HG03521 (cell line): ENCODE data around the gene FER.
"Not testable (repeated sequence)": the region's sequence is repeated elsewhere in the genome, so short reads cannot be mapped to it uniquely, and the experiment has no call there.

Source experiments
- ATAC-seq: cut with Tn5 transposase; IDR thresholded peaks from one replicate; pipeline ENCODE4 v1.9.1; 2021; ENCODE audit warnings: mild to moderate bottlenecking, moderate library complexity; ENCODE audit not compliant: unreplicated experiment

Gene FER

GRCh38 chr5:108946008-108946407, 198.3 kb downstream of the FER start:
- ATAC-seq, result no peak

- no peak for ATAC-seq
Measured at GRCh38 chr5:108947164-108947563, 199.5 kb downstream of the FER start.

- no peak for ATAC-seq
Measured at GRCh38 chr5:108950276-108950675, 202.6 kb downstream of the FER start.

GRCh38 chr5:108953940-108954339, 206.2 kb downstream of the FER start:
- ATAC-seq, result no peak

GRCh38 chr5:108957333-108957732, 209.6 kb downstream of the FER start:
- no peak for ATAC-seq

GRCh38 chr5:108966910-108967309, 219.2 kb downstream of the FER start:
- ATAC-seq, result no peak

- no peak for ATAC-seq
Measured at GRCh38 chr5:108974594-108974993, 226.9 kb downstream of the FER start.

- ATAC-seq, result no peak
Measured at GRCh38 chr5:108975697-108976096, 228.0 kb downstream of the FER start.

- no peak for ATAC-seq
Measured at GRCh38 chr5:108983461-108984092, 235.9 kb downstream of the FER start.

- ATAC-seq, result no peak
Measured at GRCh38 chr5:108989761-108990392, 242.2 kb downstream of the FER start.

GRCh38 chr5:108992396-108993085, 244.8 kb downstream of the FER start:
- not testable (repeated sequence) for ATAC-seq

GRCh38 chr5:108993440-108993839, 245.7 kb downstream of the FER start:
- not testable (repeated sequence) for ATAC-seq

- no peak for ATAC-seq
Measured at GRCh38 chr5:108997720-108998119, 250.0 kb downstream of the FER start.

- no peak for ATAC-seq
Measured at GRCh38 chr5:108998216-108998615, 250.5 kb downstream of the FER start.

- ATAC-seq, result no peak
Measured at GRCh38 chr5:109003928-109004327, 256.2 kb downstream of the FER start.

GRCh38 chr5:109005297-109006009, 257.8 kb downstream of the FER start:
- ATAC-seq, result no peak

- ATAC-seq, result no peak
Measured at GRCh38 chr5:109006129-109006528, 258.4 kb downstream of the FER start.

- ATAC-seq, result no peak
Measured at GRCh38 chr5:109016300-109016699, 268.6 kb downstream of the FER start.

GRCh38 chr5:109022056-109022455, 274.4 kb downstream of the FER start:
- ATAC-seq, result no peak

GRCh38 chr5:109025729-109026128, 278.0 kb downstream of the FER start:
- not testable (repeated sequence) for ATAC-seq

- ATAC-seq, result no peak
Measured at GRCh38 chr5:109027983-109028607, 280.4 kb downstream of the FER start.
